A673 (cell line): ENCODE results near the gene TRPC4AP. TPM values are rescaled to one million over a fixed set of nuclear protein-coding genes. Genes with fewer than 3 reads are reported as not detected.

Experiments
- BruUV-seq: library from RNA; stranded (reverse); fragments of 400-500 nt; replicated peaks from 2 replicates; lab custom pipeline; 2021; lab: Mats Ljungman, UMichigan
- CTCF ChIA-PET: fragments of 300-600 bp; sonication (Branson Sonifier 250); formaldehyde crosslinking; loops from one replicate; lab custom pipeline; 2022; ENCODE audit warnings: antibody characterized with exemption; lab: Charles Lee
- POLR2A ChIA-PET: fragments of 300-600 bp; sonication (Branson Sonifier 250); formaldehyde crosslinking; loops from one replicate; lab custom pipeline; 2022; ENCODE audit warnings: antibody characterized with exemption; ENCODE audit not compliant: low non-redundant PET; lab: Charles Lee
- DNase-seq: peaks from one replicate; pipeline ENCODE4 v3.0.0-alpha.2; 2015; ENCODE audit warnings: low spot score
- H3K27ac ChIP-seq: fragments of 200-600 bp; sonication (generic); 2 replicates; pipeline ENCODE4 v1.5.1; 2016; ENCODE audit warnings: mixed run types, low read depth, mild to moderate bottlenecking, mixed read lengths, antibody characterized with exemption, low read length; ENCODE audit not compliant: poor library complexity, severe bottlenecking
- H3K27me3 ChIP-seq: fragments of 200-600 bp; sonication (generic); replicated peaks from 2 replicates; pipeline ENCODE4 v1.6.1; 2017; ENCODE audit warnings: mixed run types, low read depth, mild to moderate bottlenecking, mixed read lengths, antibody characterized with exemption, low read length; ENCODE audit not compliant: insufficient read depth, poor library complexity
- H3K36me3 ChIP-seq: fragments of 200-600 bp; sonication (generic); 2 replicates; pipeline ENCODE4 v1.6.1; 2016; ENCODE audit warnings: mixed run types, mild to moderate bottlenecking, mixed read lengths, antibody characterized with exemption, low read length; ENCODE audit not compliant: insufficient read depth, poor library complexity, severe bottlenecking
- H3K4me1 ChIP-seq: fragments of 200-600 bp; sonication (generic); 2 replicates; pipeline ENCODE4 v1.6.1; 2017; ENCODE audit warnings: mixed run types, mild to moderate bottlenecking, mixed read lengths, antibody characterized with exemption, low read length; ENCODE audit not compliant: insufficient read depth, poor library complexity, severe bottlenecking
- H3K4me3 ChIP-seq: fragments of 200-600 bp; sonication (generic); 2 replicates; pipeline ENCODE4 v1.5.1; 2016; ENCODE audit warnings: low read depth, mixed run types, mild to moderate bottlenecking, mixed read lengths, low read length; ENCODE audit not compliant: poor library complexity, severe bottlenecking
- H3K9me3 ChIP-seq: fragments of 200-600 bp; sonication (generic); 2 replicates; pipeline ENCODE4 v1.6.1; 2016; ENCODE audit warnings: mixed run types, low read depth, mild to moderate bottlenecking, mixed read lengths, antibody characterized with exemption, low read length; ENCODE audit not compliant: poor library complexity, severe bottlenecking
- CTCF ChIP-seq: fragments of 300-800, 200-600 bp; sonication (generic); conservative IDR thresholded peaks from 2 replicates; pipeline ENCODE4 v1.5.1; 2017; ENCODE audit warnings: low read depth, mild to moderate bottlenecking, antibody characterized with exemption, low read length, moderate library complexity, mixed read lengths
- EZH2 ChIP-seq: fragments of 200-600 bp; sonication (generic); IDR thresholded peaks from 2 replicates; pipeline ENCODE4 v1.6.1; 2017; ENCODE audit warnings: borderline replicate concordance, low read depth, mild to moderate bottlenecking, mixed read lengths, antibody characterized with exemption, low read length; ENCODE audit not compliant: poor library complexity, severe bottlenecking
- intact Hi-C: fragments of 100-400 bp; cut with micrococcal nuclease; formaldehyde crosslinking; loops from one replicate; pipeline ENCODE4 v1.10.0; 2022; ENCODE audit not compliant: unreplicated experiment
- total RNA-seq: library from RNA; stranded (reverse); gene quantifications from 2 replicates; pipeline ENCODE4 v1.2.3, GENCODE V29; 2021

TRPC4AP gene
- total RNA-seq, 1 experiment from 2014 or later = 34.6 TPM

GRCh38 chr20:35034145-35034544, 58.5 kb downstream of the TRPC4AP start:
- Histone ChIP-seq H3K4me1 (no peaks in the 10 kb centered on the region), H3K36me3 (peaks cover 31% of the 10 kb centered on the region), H3K4me3 (no peak overlapping the region), H3K27me3 (no peaks in the 10 kb centered on the region), H3K9me3 (no peaks in the 10 kb centered on the region), H3K27ac (no peak overlapping the region)
- POLR2A ChIA-PET = no interaction called here
- no TSS peak for BruUV-seq
- DNase-seq = no peak
- CTCF ChIA-PET = no interaction called here
- intact Hi-C loops = no loop called here
- TF ChIP-seq EZH2 (no peak), CTCF (no peak)

GRCh38 chr20:35030136-35030535, 62.5 kb downstream of the TRPC4AP start:
- CTCF ChIA-PET = interaction anchor here (0.7 kb wide), 1 partner anchor 36 kb away, joined by 7 read pairs; no protein-coding TSS in a partner anchor
- POLR2A ChIA-PET = no interaction called here
- Histone ChIP-seq H3K27me3 (no peaks in the 10 kb centered on the region), H3K27ac (no peak overlapping the region), H3K36me3 (peaks cover 27% of the 10 kb centered on the region), H3K4me3 (no peak overlapping the region), H3K4me1 (no peaks in the 10 kb centered on the region), H3K9me3 (no peaks in the 10 kb centered on the region)
- TF ChIP-seq CTCF (no peak), EZH2 (no peak)
- no peak for DNase-seq
- intact Hi-C loops = no loop called here
- no TSS peak for BruUV-seq

- Histone ChIP-seq H3K4me1 (no peaks in the 10 kb centered on the region), H3K36me3 (peaks cover 9% of the 10 kb centered on the region), H3K27ac (no peak overlapping the region), H3K9me3 (no peaks in the 10 kb centered on the region), H3K27me3 (no peaks in the 10 kb centered on the region), H3K4me3 (no peak overlapping the region)
- CTCF ChIA-PET = no interaction called here
- intact Hi-C loops = no loop called here
- no peak for TF ChIP-seq CTCF
- TF ChIP-seq EZH2 = no peak
- POLR2A ChIA-PET = no interaction called here
- DNase-seq = no peak
- no TSS peak for BruUV-seq
Observed at GRCh38 chr20:35027301-35027700, 65.3 kb downstream of the TRPC4AP start.
